GM12878 (cell line): ENCODE measurements around the gene SLC26A1. TPM values are rescaled to one million over a fixed set of nuclear protein-coding genes. Genes with fewer than 3 reads are reported as not detected.

Experiments
- ATAC-seq: fragments of 200-7000 bp; cut with Tn5 transposase; 3 replicates; pipeline ENCODE4 v1.9.1; 2020; ENCODE audit warnings: mild to moderate bottlenecking, moderate library complexity
- BruUV-seq: library from RNA; stranded (reverse); fragments of 400-500 nt; replicated peaks from 2 replicates; lab custom pipeline; 2021; lab: Mats Ljungman, UMichigan
- CTCF ChIA-PET: fragments of 300-600 bp; sonication (Branson Sonifier 250); formaldehyde crosslinking; extraction: SDS; loops from one replicate; lab custom pipeline; 2021; ENCODE audit warnings: inconsistent platforms; lab: Yijun Ruan, JAX
- POLR2A ChIA-PET: fragments of 350-600 bp; formaldehyde crosslinking; extraction: SDS; loops from one replicate; lab custom pipeline; 2021; ENCODE audit warnings: inconsistent platforms; lab: Charles Lee
- RAD21 ChIA-PET: fragments of 300-600 bp; sonication (Branson Sonifier 250); formaldehyde crosslinking; loops from one replicate; lab custom pipeline; 2023; ENCODE audit warnings: antibody characterized with exemption; ENCODE audit not compliant: unreplicated experiment; lab: Charles Lee
- SMC1A ChIA-PET: fragments of 300-600 bp; sonication (Branson Sonifier 250); formaldehyde crosslinking; loops from one replicate; lab custom pipeline; 2023; ENCODE audit not compliant: unreplicated experiment, uncharacterized antibody; lab: Charles Lee
- DNase-seq: peaks from one replicate; pipeline ENCODE4 v3.0.0-alpha.2; 2011; ENCODE audit warnings: low read depth, low spot score
- FAIRE-seq: peaks from 3 replicates; lab custom pipeline; 2011; peaks lifted over from hg19 to GRCh38; lab: Jason Lieb, UNC
- H2AFZ ChIP-seq: 2 replicates; pipeline ENCODE4 v1.6.0; 2011; ENCODE audit warnings: low read depth, low read length, control low read depth; ENCODE audit not compliant: control insufficient read depth
- H3K27ac ChIP-seq: 2 replicates; pipeline ENCODE4 v1.5.1; 2011; ENCODE audit warnings: control low read depth; ENCODE audit not compliant: control insufficient read depth, insufficient read depth
- H3K27me3 ChIP-seq, 2 experiments: replicated peaks in 1 of 2; 2 replicates each; pipeline versions ENCODE4 v1.6.0 to v1.6.1; 2011; ENCODE audit warnings: low read length in 1 of 2; ENCODE audit not compliant: control insufficient read depth in 2 of 2, insufficient read depth in 2 of 2
- H3K36me3 ChIP-seq, 2 experiments: 2 replicates each; pipeline ENCODE4 v1.5.1; 2011; ENCODE audit warnings: low read length in 1 of 2; ENCODE audit not compliant: control insufficient read depth in 2 of 2, insufficient read depth in 2 of 2
- H3K4me1 ChIP-seq: 2 replicates; pipeline ENCODE4 v1.6.1; 2011; ENCODE audit warnings: mild to moderate bottlenecking, low read length, moderate library complexity, mixed read lengths; ENCODE audit not compliant: control insufficient read depth, insufficient read depth
- H3K4me2 ChIP-seq: 2 replicates; pipeline ENCODE4 v1.6.0; 2011; ENCODE audit warnings: control low read depth; ENCODE audit not compliant: control insufficient read depth, insufficient read depth
- H3K4me3 ChIP-seq: fragments of 200-600 bp; sonication (generic); 2 replicates; pipeline ENCODE4 v1.5.1; 2016
- H3K79me2 ChIP-seq: 2 replicates; pipeline ENCODE4 v1.6.0; 2011; ENCODE audit warnings: low read length; ENCODE audit not compliant: control insufficient read depth, insufficient read depth
- H3K9ac ChIP-seq: 2 replicates; pipeline ENCODE4 v1.8.0; 2011; ENCODE audit warnings: low read length, control low read depth, mixed read lengths; ENCODE audit not compliant: control insufficient read depth, insufficient read depth
- H3K9me3 ChIP-seq: replicated peaks from 3 replicates; pipeline ENCODE4 v1.5.1; 2011; ENCODE audit warnings: mild to moderate bottlenecking, low read length; ENCODE audit not compliant: control insufficient read depth, insufficient read depth
- H4K20me1 ChIP-seq: 2 replicates; pipeline ENCODE4 v1.6.0; 2011; ENCODE audit not compliant: control insufficient read depth, insufficient read depth
- CBFB ChIP-seq: IDR thresholded peaks from 2 replicates; pipeline ENCODE4 v1.6.1; 2016; ENCODE audit warnings: antibody characterized with exemption, low read depth
- GABPA ChIP-seq: IDR thresholded peaks from 2 replicates; pipeline ENCODE4 v1.6.1; 2014; ENCODE audit warnings: antibody characterized with exemption, low read depth, mild to moderate bottlenecking, inconsistent platforms
- MAX ChIP-seq: IDR thresholded peaks from 2 replicates; pipeline ENCODE4 v1.6.1; 2012; ENCODE audit warnings: low read depth, low read length, improper control_type of control experiment
- MTA2 ChIP-seq: fragments of 450-650 bp; IDR thresholded peaks from 2 replicates; pipeline ENCODE4 v1.6.1; 2016; ENCODE audit warnings: low read depth, mild to moderate bottlenecking, moderate library complexity
- WRNIP1 ChIP-seq: IDR thresholded peaks from 2 replicates; pipeline ENCODE4 v1.6.1; 2011; ENCODE audit warnings: low read depth, low read length, improper control_type of control experiment, borderline replicate concordance
- YY1 ChIP-seq: IDR thresholded peaks from 2 replicates; pipeline ENCODE4 v1.6.1; 2011; ENCODE audit warnings: low read depth, mild to moderate bottlenecking, low read length
- WGBS: methylation state at CpG from one replicate; pipeline ENCODE4 v1.1.6; 2016; ENCODE audit warnings: low lambda C conversion rate; ENCODE audit not compliant: insufficient replicate concordance, insufficient coverage; ENCODE audit errors: missing lambda C conversion rate; 5-methylcytosine and 5-hydroxymethylcytosine counted together
- in situ Hi-C: fragments of 300-500 bp; cut with MboI; formaldehyde crosslinking; loops from 9 replicates; pipeline ENCODE4 v1.14.3; 2018; ENCODE audit warnings: mixed read lengths
- intact Hi-C: fragments of 100-400 bp; cut with micrococcal nuclease; formaldehyde crosslinking; loops from one replicate; pipeline ENCODE4 v1.14.2; 2022; ENCODE audit not compliant: unreplicated experiment
- polyA plus RNA-seq, 11 experiments: library from polyadenylated mRNA; depleted of rRNA in 4 of 11; unstranded in 6 of 11; stranded (reverse) in 5 of 11; fragments of >200 nt; fragmentation: Nextera tagmentation in 4 of 11; fragmentation: Illumina TruSeq in 1 of 11; extraction: Ambion mirVana in 4 of 11; extraction: Trizol in 1 of 11; gene quantifications; 1 replicate in 1 of 11; 2 replicates in 10 of 11; pipeline versions ENCODE4 v1.2.1 to v1.2.3, GENCODE V29; 2011 to 2016; ENCODE audit warnings: inconsistent platforms in 2 of 11, missing spikeins in 2 of 11, low read depth in 1 of 11
- total RNA-seq, 4 experiments: library from RNA; depleted of rRNA in 3 of 4; stranded (reverse); fragments of >200 nt in 3 of 4; fragmentation: Illumina TruSeq in 1 of 4; extraction: Trizol in 1 of 4; gene quantifications; 2 replicates each; pipeline versions ENCODE4 v1.2.1 to v1.2.3, GENCODE V29; 2013 to 2021
- TF ChIP-seq, protein P1 (sequence below): fragments of 450-650 bp; IDR thresholded peaks from 2 replicates; pipeline ENCODE4 v1.6.1; 2017; ENCODE audit warnings: mild to moderate bottlenecking, moderate library complexity
- TF ChIP-seq, protein P2 (sequence below): IDR thresholded peaks from 2 replicates; pipeline ENCODE4 v1.6.1; 2011; ENCODE audit warnings: borderline replicate concordance, low read depth, mild to moderate bottlenecking, moderate library complexity, mixed read lengths, low read length; ENCODE audit not compliant: insufficient read depth; ENCODE audit errors: extremely low read length
- TF ChIP-seq, protein P3 (sequence below), 3 experiments: IDR thresholded peaks in 2 of 3; conservative IDR thresholded peaks in 1 of 3; 2 replicates each; pipeline ENCODE4 v1.5.1; 2011; ENCODE audit warnings: low read depth in 3 of 3, low read length in 3 of 3, mild to moderate bottlenecking in 3 of 3, control low read depth in 2 of 3, moderate library complexity in 2 of 3, inconsistent platforms in 1 of 3, mixed read lengths in 1 of 3; ENCODE audit not compliant: control insufficient read depth in 2 of 3, insufficient read depth in 1 of 3; ENCODE audit errors: extremely low read depth in 1 of 3

Gene SLC26A1
- total and polyA plus RNA-seq, 10 of the 15 experiments (the other 5 are each of a cell fraction or from before 2014, with no cell fraction given), result 0.05 to 0.96 (median 0.28) TPM; not detected in 5

GRCh38 chr4:1015746-1016145, 22.5 kb upstream of the SLC26A1 start (continued):
- TF ChIP-seq, protein P1, sequence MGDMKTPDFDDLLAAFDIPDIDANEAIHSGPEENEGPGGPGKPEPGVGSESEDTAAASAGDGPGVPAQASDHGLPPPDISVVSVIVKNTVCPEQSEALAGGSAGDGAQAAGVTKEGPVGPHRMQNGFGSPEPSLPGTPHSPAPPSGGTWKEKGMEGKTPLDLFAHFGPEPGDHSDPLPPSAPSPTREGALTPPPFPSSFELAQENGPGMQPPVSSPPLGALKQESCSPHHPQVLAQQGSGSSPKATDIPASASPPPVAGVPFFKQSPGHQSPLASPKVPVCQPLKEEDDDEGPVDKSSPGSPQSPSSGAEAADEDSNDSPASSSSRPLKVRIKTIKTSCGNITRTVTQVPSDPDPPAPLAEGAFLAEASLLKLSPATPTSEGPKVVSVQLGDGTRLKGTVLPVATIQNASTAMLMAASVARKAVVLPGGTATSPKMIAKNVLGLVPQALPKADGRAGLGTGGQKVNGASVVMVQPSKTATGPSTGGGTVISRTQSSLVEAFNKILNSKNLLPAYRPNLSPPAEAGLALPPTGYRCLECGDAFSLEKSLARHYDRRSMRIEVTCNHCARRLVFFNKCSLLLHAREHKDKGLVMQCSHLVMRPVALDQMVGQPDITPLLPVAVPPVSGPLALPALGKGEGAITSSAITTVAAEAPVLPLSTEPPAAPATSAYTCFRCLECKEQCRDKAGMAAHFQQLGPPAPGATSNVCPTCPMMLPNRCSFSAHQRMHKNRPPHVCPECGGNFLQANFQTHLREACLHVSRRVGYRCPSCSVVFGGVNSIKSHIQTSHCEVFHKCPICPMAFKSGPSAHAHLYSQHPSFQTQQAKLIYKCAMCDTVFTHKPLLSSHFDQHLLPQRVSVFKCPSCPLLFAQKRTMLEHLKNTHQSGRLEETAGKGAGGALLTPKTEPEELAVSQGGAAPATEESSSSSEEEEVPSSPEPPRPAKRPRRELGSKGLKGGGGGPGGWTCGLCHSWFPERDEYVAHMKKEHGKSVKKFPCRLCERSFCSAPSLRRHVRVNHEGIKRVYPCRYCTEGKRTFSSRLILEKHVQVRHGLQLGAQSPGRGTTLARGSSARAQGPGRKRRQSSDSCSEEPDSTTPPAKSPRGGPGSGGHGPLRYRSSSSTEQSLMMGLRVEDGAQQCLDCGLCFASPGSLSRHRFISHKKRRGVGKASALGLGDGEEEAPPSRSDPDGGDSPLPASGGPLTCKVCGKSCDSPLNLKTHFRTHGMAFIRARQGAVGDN, result no peak
- TF ChIP-seq GABPA, result no peak
- TF ChIP-seq MTA2, result no peak
- TF ChIP-seq MAX, result no peak
- TF ChIP-seq, protein P2, sequence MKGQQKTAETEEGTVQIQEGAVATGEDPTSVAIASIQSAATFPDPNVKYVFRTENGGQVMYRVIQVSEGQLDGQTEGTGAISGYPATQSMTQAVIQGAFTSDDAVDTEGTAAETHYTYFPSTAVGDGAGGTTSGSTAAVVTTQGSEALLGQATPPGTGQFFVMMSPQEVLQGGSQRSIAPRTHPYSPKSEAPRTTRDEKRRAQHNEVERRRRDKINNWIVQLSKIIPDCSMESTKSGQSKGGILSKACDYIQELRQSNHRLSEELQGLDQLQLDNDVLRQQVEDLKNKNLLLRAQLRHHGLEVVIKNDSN, result no peak
- no peak for TF ChIP-seq CBFB
- TF ChIP-seq YY1, result no peak

- no peak for FAIRE-seq
- H4K20me1 ChIP-seq, result no peaks in the 10 kb centered on the region; the same call in 1 of the 2 replicates
- ChIA-PET POLR2A (no interaction called here), SMC1A (no interaction called here), RAD21 (no interaction called here), CTCF (no interaction called here)
- H3K4me3 ChIP-seq, result no peak overlapping the region
- in situ Hi-C loops, result no loop called here
- intact Hi-C loops, result no loop called here
- peaks cover 0 to 3% of the 10 kb centered on the region in 2 experiments; a peak in 2 of 4 replicates for H3K27me3 ChIP-seq
- no TSS peak for BruUV-seq
- H3K4me2 ChIP-seq, result no peak overlapping the region
- no peak overlapping the region for H2AFZ ChIP-seq
- TF ChIP-seq, protein P3, sequence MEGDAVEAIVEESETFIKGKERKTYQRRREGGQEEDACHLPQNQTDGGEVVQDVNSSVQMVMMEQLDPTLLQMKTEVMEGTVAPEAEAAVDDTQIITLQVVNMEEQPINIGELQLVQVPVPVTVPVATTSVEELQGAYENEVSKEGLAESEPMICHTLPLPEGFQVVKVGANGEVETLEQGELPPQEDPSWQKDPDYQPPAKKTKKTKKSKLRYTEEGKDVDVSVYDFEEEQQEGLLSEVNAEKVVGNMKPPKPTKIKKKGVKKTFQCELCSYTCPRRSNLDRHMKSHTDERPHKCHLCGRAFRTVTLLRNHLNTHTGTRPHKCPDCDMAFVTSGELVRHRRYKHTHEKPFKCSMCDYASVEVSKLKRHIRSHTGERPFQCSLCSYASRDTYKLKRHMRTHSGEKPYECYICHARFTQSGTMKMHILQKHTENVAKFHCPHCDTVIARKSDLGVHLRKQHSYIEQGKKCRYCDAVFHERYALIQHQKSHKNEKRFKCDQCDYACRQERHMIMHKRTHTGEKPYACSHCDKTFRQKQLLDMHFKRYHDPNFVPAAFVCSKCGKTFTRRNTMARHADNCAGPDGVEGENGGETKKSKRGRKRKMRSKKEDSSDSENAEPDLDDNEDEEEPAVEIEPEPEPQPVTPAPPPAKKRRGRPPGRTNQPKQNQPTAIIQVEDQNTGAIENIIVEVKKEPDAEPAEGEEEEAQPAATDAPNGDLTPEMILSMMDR (IDR thresholded peaks at IDR 0.05 in 2 of 3, conservative IDR thresholded peaks at IDR 0.05 in 1 of 3; ENCODE audit: control insufficient read depth in 2 of 3, extremely low read depth in 1 of 3, insufficient read depth in 1 of 3, low read depth in 3 of 3, low read length in 3 of 3), result peak in 1 of 3 experiments; percentile 27; a peak in 1 of 6 replicates
- TF ChIP-seq WRNIP1, result no peak
- no peak for ATAC-seq
- WGBS, result 38% methylated on average over 8 of the region's 8 CpGs
- no peaks in the 10 kb centered on the region; the same call in 2 of the 3 replicates for H3K9me3 ChIP-seq
- H3K4me1 ChIP-seq, result peaks cover 4% of the 10 kb centered on the region
- DNase-seq, result no peak
- H3K36me3 ChIP-seq, result no peaks in the 10 kb centered on the region
- no peak overlapping the region for H3K27ac ChIP-seq
- H3K79me2 ChIP-seq, result no peaks in the 10 kb centered on the region
- no peak overlapping the region for H3K9ac ChIP-seq
Observed at GRCh38 chr4:1015179-1015578, 22.0 kb upstream of the SLC26A1 start.
